Prostate gland (tissue), 2 donors: ENCODE results near the gene TRIM32.

Experiments used
- POLR2A ChIP-seq: fragments of 450-650 bp; IDR thresholded peaks from one replicate; pipeline ENCODE4 v1.6.1; 2016; ENCODE audit warnings: antibody characterized with exemption, mild to moderate bottlenecking
- TF ChIP-seq, protein P1 (sequence below), 4 experiments: fragments of 200-600 bp in 2 of 4; fragments of 450-650 bp in 2 of 4; sonication (generic) in 2 of 4; IDR thresholded peaks; 1 replicate in 3 of 4; 2 replicates in 1 of 4; pipeline ENCODE4 v1.5.1; 2016 to 2019; ENCODE audit warnings: antibody characterized with exemption in 4 of 4, mild to moderate bottlenecking in 2 of 4, moderate library complexity in 2 of 4

DNA sequence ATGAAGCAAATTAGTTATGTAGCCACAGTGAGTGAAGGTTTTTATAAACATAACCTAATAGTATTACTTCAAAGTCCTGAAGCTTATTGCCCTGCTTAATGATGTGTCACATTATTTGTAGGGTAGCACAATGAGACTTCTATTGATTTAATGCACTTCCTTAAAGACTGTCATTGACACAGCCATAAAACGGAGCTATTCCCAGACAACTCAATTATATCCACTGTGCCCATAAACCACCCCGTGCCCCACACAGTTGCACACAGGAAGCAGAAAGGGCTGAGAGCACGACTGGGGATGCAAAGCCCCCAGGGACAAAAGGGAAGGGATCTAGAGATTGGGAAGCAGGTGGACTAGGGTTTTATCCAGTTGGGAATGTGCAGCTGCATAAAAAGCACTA, 37.0 kb downstream of the TRIM32 start:
- TF ChIP-seq, protein P1, sequence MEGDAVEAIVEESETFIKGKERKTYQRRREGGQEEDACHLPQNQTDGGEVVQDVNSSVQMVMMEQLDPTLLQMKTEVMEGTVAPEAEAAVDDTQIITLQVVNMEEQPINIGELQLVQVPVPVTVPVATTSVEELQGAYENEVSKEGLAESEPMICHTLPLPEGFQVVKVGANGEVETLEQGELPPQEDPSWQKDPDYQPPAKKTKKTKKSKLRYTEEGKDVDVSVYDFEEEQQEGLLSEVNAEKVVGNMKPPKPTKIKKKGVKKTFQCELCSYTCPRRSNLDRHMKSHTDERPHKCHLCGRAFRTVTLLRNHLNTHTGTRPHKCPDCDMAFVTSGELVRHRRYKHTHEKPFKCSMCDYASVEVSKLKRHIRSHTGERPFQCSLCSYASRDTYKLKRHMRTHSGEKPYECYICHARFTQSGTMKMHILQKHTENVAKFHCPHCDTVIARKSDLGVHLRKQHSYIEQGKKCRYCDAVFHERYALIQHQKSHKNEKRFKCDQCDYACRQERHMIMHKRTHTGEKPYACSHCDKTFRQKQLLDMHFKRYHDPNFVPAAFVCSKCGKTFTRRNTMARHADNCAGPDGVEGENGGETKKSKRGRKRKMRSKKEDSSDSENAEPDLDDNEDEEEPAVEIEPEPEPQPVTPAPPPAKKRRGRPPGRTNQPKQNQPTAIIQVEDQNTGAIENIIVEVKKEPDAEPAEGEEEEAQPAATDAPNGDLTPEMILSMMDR (IDR thresholded peaks at IDR 0.05), result no peak
- TF ChIP-seq POLR2A, result no peak
